ENCODE data around the gene WASL.
"Not testable (repeated sequence)": the region's sequence is repeated elsewhere in the genome, so short reads cannot be mapped to it uniquely, and the experiment has no call there.

GRCh38 chr7:123634011-123634573 is 114.7 kb downstream of the WASL start:
- TF ChIP-seq POLR2A, CTCF (IDR thresholded peaks at IDR 0.05): not testable (repeated sequence)
